HFF-Myc (cell line): ENCODE data around the gene CUX1.

Source experiments
- DNase-seq: peaks from one replicate; pipeline ENCODE4 v3.0.0-alpha.2; 2011; ENCODE audit warnings: low read depth; ENCODE audit errors: extremely low read depth
- H3K4me3 ChIP-seq: replicated peaks from 2 replicates; pipeline ENCODE4 v1.5.1; 2011; ENCODE audit warnings: low read depth, mild to moderate bottlenecking, control low read depth, low read length
- TF ChIP-seq, protein P1 (sequence below): IDR thresholded peaks from 2 replicates; pipeline ENCODE4 v1.5.1; 2012; ENCODE audit warnings: mild to moderate bottlenecking, low read depth, low read length, control low read depth; ENCODE audit errors: missing control alignments

Gene CUX1, protein sequence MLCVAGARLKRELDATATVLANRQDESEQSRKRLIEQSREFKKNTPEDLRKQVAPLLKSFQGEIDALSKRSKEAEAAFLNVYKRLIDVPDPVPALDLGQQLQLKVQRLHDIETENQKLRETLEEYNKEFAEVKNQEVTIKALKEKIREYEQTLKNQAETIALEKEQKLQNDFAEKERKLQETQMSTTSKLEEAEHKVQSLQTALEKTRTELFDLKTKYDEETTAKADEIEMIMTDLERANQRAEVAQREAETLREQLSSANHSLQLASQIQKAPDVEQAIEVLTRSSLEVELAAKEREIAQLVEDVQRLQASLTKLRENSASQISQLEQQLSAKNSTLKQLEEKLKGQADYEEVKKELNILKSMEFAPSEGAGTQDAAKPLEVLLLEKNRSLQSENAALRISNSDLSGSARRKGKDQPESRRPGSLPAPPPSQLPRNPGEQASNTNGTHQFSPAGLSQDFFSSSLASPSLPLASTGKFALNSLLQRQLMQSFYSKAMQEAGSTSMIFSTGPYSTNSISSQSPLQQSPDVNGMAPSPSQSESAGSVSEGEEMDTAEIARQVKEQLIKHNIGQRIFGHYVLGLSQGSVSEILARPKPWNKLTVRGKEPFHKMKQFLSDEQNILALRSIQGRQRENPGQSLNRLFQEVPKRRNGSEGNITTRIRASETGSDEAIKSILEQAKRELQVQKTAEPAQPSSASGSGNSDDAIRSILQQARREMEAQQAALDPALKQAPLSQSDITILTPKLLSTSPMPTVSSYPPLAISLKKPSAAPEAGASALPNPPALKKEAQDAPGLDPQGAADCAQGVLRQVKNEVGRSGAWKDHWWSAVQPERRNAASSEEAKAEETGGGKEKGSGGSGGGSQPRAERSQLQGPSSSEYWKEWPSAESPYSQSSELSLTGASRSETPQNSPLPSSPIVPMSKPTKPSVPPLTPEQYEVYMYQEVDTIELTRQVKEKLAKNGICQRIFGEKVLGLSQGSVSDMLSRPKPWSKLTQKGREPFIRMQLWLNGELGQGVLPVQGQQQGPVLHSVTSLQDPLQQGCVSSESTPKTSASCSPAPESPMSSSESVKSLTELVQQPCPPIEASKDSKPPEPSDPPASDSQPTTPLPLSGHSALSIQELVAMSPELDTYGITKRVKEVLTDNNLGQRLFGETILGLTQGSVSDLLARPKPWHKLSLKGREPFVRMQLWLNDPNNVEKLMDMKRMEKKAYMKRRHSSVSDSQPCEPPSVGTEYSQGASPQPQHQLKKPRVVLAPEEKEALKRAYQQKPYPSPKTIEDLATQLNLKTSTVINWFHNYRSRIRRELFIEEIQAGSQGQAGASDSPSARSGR (N-terminal part only)

GRCh38 chr7:101817471-101818286 lies at the start of gene CUX1:
CUX1 (plus strand) TSS chr7:101817626; CDS start chr7:101817640, 14 bp downstream.
- H3K4me3 ChIP-seq = peak within 1 kb of the TSS; percentile 61
- TF ChIP-seq, protein P1, sequence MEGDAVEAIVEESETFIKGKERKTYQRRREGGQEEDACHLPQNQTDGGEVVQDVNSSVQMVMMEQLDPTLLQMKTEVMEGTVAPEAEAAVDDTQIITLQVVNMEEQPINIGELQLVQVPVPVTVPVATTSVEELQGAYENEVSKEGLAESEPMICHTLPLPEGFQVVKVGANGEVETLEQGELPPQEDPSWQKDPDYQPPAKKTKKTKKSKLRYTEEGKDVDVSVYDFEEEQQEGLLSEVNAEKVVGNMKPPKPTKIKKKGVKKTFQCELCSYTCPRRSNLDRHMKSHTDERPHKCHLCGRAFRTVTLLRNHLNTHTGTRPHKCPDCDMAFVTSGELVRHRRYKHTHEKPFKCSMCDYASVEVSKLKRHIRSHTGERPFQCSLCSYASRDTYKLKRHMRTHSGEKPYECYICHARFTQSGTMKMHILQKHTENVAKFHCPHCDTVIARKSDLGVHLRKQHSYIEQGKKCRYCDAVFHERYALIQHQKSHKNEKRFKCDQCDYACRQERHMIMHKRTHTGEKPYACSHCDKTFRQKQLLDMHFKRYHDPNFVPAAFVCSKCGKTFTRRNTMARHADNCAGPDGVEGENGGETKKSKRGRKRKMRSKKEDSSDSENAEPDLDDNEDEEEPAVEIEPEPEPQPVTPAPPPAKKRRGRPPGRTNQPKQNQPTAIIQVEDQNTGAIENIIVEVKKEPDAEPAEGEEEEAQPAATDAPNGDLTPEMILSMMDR = no peak
- DNase-seq = no peak

DNA sequence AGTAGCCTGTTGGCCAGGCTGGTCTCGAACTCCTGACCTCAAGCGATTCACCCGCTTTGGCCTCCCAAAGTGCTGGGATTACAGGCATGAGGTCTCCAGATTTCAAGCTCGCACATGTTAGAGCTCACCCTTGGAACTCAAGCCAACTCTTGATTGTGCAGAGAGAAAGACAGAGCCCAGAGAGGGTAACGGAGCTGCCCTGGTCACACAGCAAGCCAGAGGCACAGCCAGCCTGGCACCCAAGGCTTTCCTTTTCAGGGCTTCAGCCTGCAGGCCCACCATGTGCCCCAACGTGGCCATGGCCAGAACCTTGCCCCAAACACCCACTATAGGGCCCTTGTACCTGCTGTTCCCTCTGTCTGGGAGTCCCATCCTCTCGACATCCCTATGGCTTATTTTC lies 49.1 kb upstream of the CUX1 start:
- TF ChIP-seq, protein P1 = no peak
- no peak overlapping the region for H3K4me3 ChIP-seq
- no peak for DNase-seq

DNA sequence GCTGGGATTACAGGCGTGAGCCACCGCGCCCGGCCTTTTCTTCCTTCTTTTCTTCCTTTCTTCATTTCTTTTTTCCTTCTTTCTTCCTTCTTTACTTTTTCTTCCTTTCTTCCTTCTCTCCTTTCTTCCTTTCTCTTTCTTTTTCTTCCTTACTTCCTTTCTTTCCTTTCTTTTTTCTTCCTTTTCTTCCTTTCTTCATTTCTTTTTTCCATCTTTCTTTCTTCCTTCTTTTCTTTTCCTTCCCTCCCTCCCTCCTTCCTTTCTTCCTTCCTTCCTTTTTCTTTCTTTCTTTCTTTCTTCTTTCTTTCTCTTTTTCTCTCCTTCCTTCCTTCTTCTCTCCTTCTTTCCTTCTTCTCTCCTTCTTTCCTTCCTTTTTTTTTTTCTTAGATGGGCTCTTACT lies 47.0 kb upstream of the CUX1 start:
- no peak for DNase-seq
- H3K4me3 ChIP-seq = no peak overlapping the region
- TF ChIP-seq, protein P1 = no peak

GRCh38 chr7:101772508-101773211 lies 44.8 kb upstream of the CUX1 start:
- no peak for DNase-seq
- no peak overlapping the region for H3K4me3 ChIP-seq
- TF ChIP-seq, protein P1 = no peak

GRCh38 chr7:101775181-101775580 lies 42.2 kb upstream of the CUX1 start:
- H3K4me3 ChIP-seq = no peak overlapping the region
- TF ChIP-seq, protein P1 = no peak
- DNase-seq = no peak
